Neural cell (in vitro differentiated cells): ENCODE data around the gene SH2D3A.

ENCODE experiments used
- CTCF ChIP-seq: fragments of 450-650 bp; IDR thresholded peaks from 2 replicates; pipeline ENCODE4 v1.5.1; 2014; ENCODE audit warnings: antibody characterized with exemption, mild to moderate bottlenecking, moderate library complexity; ENCODE audit not compliant: poor library complexity, severe bottlenecking
- EP300 ChIP-seq: fragments of 450-650 bp; conservative IDR thresholded peaks from 2 replicates; pipeline ENCODE4 v1.6.1; 2014; ENCODE audit warnings: antibody characterized with exemption, mild to moderate bottlenecking, moderate library complexity; ENCODE audit not compliant: poor library complexity, severe bottlenecking
- EZH2 ChIP-seq: fragments of 200-600, 300-800 bp; shearing (Covaris generic), sonication (generic); IDR thresholded peaks from 2 replicates; pipeline ENCODE4 v1.6.1; 2014; ENCODE audit warnings: antibody characterized with exemption, low read length, borderline replicate concordance, mild to moderate bottlenecking; ENCODE audit not compliant: insufficient read depth, poor library complexity, severe bottlenecking
- MXI1 ChIP-seq: fragments of 450-650 bp; conservative IDR thresholded peaks from 2 replicates; pipeline ENCODE4 v1.6.1; 2014; ENCODE audit warnings: antibody characterized with exemption, mild to moderate bottlenecking; ENCODE audit not compliant: poor library complexity, severe bottlenecking
- POLR2AphosphoS5 ChIP-seq: IDR thresholded peaks from 2 replicates; pipeline ENCODE4 v1.6.1; 2012
- RAD21 ChIP-seq: fragments of 450-650 bp; conservative IDR thresholded peaks from 2 replicates; pipeline ENCODE4 v1.6.1; 2014; ENCODE audit warnings: antibody characterized with exemption, mild to moderate bottlenecking, moderate library complexity
- TF ChIP-seq, protein P1 (sequence below): IDR thresholded peaks from 2 replicates; pipeline ENCODE4 v1.6.1; 2012; ENCODE audit warnings: borderline replicate concordance

- no peak for TF ChIP-seq CTCF
- no peak for TF ChIP-seq POLR2AphosphoS5
- no peak for TF ChIP-seq EP300
- no peak for TF ChIP-seq MXI1
- TF ChIP-seq, protein P1, sequence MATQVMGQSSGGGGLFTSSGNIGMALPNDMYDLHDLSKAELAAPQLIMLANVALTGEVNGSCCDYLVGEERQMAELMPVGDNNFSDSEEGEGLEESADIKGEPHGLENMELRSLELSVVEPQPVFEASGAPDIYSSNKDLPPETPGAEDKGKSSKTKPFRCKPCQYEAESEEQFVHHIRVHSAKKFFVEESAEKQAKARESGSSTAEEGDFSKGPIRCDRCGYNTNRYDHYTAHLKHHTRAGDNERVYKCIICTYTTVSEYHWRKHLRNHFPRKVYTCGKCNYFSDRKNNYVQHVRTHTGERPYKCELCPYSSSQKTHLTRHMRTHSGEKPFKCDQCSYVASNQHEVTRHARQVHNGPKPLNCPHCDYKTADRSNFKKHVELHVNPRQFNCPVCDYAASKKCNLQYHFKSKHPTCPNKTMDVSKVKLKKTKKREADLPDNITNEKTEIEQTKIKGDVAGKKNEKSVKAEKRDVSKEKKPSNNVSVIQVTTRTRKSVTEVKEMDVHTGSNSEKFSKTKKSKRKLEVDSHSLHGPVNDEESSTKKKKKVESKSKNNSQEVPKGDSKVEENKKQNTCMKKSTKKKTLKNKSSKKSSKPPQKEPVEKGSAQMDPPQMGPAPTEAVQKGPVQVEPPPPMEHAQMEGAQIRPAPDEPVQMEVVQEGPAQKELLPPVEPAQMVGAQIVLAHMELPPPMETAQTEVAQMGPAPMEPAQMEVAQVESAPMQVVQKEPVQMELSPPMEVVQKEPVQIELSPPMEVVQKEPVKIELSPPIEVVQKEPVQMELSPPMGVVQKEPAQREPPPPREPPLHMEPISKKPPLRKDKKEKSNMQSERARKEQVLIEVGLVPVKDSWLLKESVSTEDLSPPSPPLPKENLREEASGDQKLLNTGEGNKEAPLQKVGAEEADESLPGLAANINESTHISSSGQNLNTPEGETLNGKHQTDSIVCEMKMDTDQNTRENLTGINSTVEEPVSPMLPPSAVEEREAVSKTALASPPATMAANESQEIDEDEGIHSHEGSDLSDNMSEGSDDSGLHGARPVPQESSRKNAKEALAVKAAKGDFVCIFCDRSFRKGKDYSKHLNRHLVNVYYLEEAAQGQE = no peak
- no peak for TF ChIP-seq RAD21
- TF ChIP-seq EZH2 = no peak
Observed at GRCh38 chr19:6793411-6793810, 26.2 kb upstream of the SH2D3A start.
